Stomach (tissue), 9 donors: ENCODE measurements around the gene PCDH15. TPM values are rescaled to one million over a fixed set of nuclear protein-coding genes. Genes with fewer than 3 reads are reported as not detected.

Experiments
- DNase-seq, 2 donors: peaks; one replicate each; pipeline versions ENCODE4 v3.0.0 to v3.0.0-alpha.2; 2013 to 2019
- H3K27ac ChIP-seq, 5 donors: fragments of 200-600 bp in 4 of 5; sonication (generic) in 4 of 5; one replicate each; pipeline ENCODE4 v1.5.1; 2013 to 2019; ENCODE audit warnings: mild to moderate bottlenecking in 1 of 5, moderate library complexity in 1 of 5
- H3K27me3 ChIP-seq, 3 donors: fragments of 200-600 bp; sonication (generic); one replicate each; pipeline ENCODE4 v1.5.1; 2017 to 2019; ENCODE audit warnings: mixed run types in 1 of 3
- H3K36me3 ChIP-seq, 4 donors: fragments of 200-600 bp; sonication (generic); 1 replicate in 3 of 4; 2 replicates in 1 of 4; pipeline ENCODE4 v1.5.1; 2016 to 2019
- H3K4me1 ChIP-seq, 4 donors: fragments of 200-600 bp; sonication (generic); one replicate each; pipeline ENCODE4 v1.5.1; 2016 to 2019
- H3K4me3 ChIP-seq, 4 donors: fragments of 200-600 bp; sonication (generic) in 3 of 4; one replicate each; pipeline ENCODE4 v1.5.1; 2016 to 2019; ENCODE audit warnings: mild to moderate bottlenecking in 1 of 4
- H3K9me3 ChIP-seq, 4 donors: fragments of 200-600 bp; sonication (generic); one replicate each; pipeline ENCODE4 v1.5.1; 2016 to 2019
- EP300 ChIP-seq: sonication (generic); formaldehyde crosslinking; IDR thresholded peaks from one replicate; pipeline ENCODE4 v1.6.1; 2017; ENCODE audit warnings: antibody characterized with exemption
- POLR2A ChIP-seq, 4 donors: fragments of 450-650 bp; IDR thresholded peaks; one replicate each; pipeline ENCODE4 v1.6.1; 2016; ENCODE audit warnings: antibody characterized with exemption in 4 of 4, control low read depth in 2 of 4, mild to moderate bottlenecking in 1 of 4, moderate library complexity in 1 of 4
- POLR2AphosphoS5 ChIP-seq, 3 donors: sonication (generic); formaldehyde crosslinking; IDR thresholded peaks; one replicate each; pipeline ENCODE4 v1.6.1; 2016; ENCODE audit warnings: antibody characterized with exemption in 3 of 3
- WGBS, 5 donors: extraction: QIAGEN DNeasy Blood & Tissue Kit in 3 of 5; methylation state at CpG; one replicate each; pipeline versions ENCODE4 v1.1.5 to v1.1.7; 2013 to 2018; 5-methylcytosine and 5-hydroxymethylcytosine counted together
- intact Hi-C: fragments of 100-400 bp; cut with DNase I; formaldehyde crosslinking; loops from one replicate; pipeline ENCODE4 v1.15.1; 2023; ENCODE audit warnings: low total_unique reads
- polyA plus RNA-seq, 3 donors: library from polyadenylated mRNA; stranded (reverse); fragments of 200-250 nt; gene quantifications; one replicate each; pipeline ENCODE4 v1.2.3, GENCODE V29; 2013
- total RNA-seq, 5 donors: library from RNA; depleted of rRNA; stranded (reverse); fragments of >200 nt; gene quantifications; one replicate each; pipeline versions ENCODE4 v1.1.0 to v1.2.3, GENCODE V29; 2014 to 2016
- TF ChIP-seq, protein P1 (sequence below), 7 experiments: fragments of 450-650 bp in 4 of 7; fragments of 200-600 bp in 3 of 7; sonication (generic) in 3 of 7; IDR thresholded peaks; one replicate each; pipeline ENCODE4 v1.5.1; 2016 to 2019; ENCODE audit warnings: antibody characterized with exemption in 7 of 7, control low read depth in 2 of 7, mild to moderate bottlenecking in 1 of 7
- donor health status: healthy with polysubstance abuse.
- donor health status: Bipolar disorder and iron deficiency.
- donor health status: healthy.

PCDH15 gene
- total and polyA plus RNA-seq, 8 donors = 3.7 TPM; not detected in 7

DNA sequence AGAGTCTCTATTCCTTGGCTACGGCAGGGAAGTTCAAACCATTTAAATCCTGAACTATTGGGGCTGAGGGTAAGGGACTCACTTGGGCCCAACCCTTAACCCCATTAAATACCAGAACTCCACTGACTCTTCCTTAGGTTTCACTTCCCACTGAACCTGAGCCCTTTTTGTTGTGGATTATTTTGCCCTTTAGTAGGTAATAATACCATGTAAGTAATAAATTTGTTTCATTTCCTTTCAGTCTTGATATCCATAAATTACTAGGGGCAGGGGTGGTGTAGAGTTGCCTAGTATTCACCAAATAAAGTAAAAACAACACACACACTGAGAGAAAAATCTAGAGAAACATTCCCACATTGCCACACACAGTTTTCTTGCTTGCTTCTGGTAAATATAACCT is 352.0 kb downstream of the PCDH15 start:
- DNase-seq = no peak
- no peak overlapping the region for H3K4me3 ChIP-seq
- intact Hi-C loops = no loop called here
- H3K36me3 ChIP-seq = no peaks in the 10 kb centered on the region
- no peak overlapping the region for H3K27ac ChIP-seq
- H3K9me3 ChIP-seq = no peaks in the 10 kb centered on the region
- TF ChIP-seq POLR2AphosphoS5 (IDR thresholded peaks at IDR 0.05) = no peak
- TF ChIP-seq EP300 = no peak
- TF ChIP-seq, protein P1, sequence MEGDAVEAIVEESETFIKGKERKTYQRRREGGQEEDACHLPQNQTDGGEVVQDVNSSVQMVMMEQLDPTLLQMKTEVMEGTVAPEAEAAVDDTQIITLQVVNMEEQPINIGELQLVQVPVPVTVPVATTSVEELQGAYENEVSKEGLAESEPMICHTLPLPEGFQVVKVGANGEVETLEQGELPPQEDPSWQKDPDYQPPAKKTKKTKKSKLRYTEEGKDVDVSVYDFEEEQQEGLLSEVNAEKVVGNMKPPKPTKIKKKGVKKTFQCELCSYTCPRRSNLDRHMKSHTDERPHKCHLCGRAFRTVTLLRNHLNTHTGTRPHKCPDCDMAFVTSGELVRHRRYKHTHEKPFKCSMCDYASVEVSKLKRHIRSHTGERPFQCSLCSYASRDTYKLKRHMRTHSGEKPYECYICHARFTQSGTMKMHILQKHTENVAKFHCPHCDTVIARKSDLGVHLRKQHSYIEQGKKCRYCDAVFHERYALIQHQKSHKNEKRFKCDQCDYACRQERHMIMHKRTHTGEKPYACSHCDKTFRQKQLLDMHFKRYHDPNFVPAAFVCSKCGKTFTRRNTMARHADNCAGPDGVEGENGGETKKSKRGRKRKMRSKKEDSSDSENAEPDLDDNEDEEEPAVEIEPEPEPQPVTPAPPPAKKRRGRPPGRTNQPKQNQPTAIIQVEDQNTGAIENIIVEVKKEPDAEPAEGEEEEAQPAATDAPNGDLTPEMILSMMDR (IDR thresholded peaks at IDR 0.05) = no peak
- no peak for TF ChIP-seq POLR2A (IDR thresholded peaks at IDR 0.05)
- WGBS, 5 donors = 79 to 90% (median 88%) methylated on average over 1 of the region's 1 CpG
- H3K27me3 ChIP-seq = no peaks in the 10 kb centered on the region
- H3K4me1 ChIP-seq = no peaks in the 10 kb centered on the region

DNA sequence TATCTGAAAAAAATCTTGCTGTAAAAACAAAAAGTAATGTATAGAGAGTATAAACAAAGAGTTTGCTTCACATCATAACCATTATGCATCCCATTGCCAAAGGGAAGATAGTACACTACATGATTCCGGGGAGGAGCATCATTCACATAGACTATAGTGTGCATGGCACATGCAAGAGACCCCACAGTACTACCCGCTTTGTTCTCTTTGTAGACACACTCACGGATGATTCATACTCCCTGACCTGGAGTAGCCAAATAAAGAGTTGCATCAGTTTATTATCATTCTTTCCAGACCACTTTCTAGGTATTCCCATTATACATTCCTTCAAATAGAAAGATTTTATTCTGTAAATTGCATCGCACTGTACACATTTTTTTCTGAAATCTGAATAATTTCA is 356.9 kb downstream of the PCDH15 start:
- Histone ChIP-seq H3K9me3 (no peaks in the 10 kb centered on the region), H3K27me3 (no peaks in the 10 kb centered on the region), H3K27ac (no peak overlapping the region), H3K4me1 (no peaks in the 10 kb centered on the region), H3K4me3 (no peak overlapping the region), H3K36me3 (no peaks in the 10 kb centered on the region)
- TF ChIP-seq POLR2A (IDR thresholded peaks at IDR 0.05) (no peak), POLR2AphosphoS5 (IDR thresholded peaks at IDR 0.05) (no peak), EP300 (no peak)
- TF ChIP-seq, protein P1 (IDR thresholded peaks at IDR 0.05) = no peak
- intact Hi-C loops = no loop called here
- 60 to 92% (median 62%) methylated on average over 4 of the region's 4 CpGs for WGBS, 5 donors
- no peak for DNase-seq

DNA sequence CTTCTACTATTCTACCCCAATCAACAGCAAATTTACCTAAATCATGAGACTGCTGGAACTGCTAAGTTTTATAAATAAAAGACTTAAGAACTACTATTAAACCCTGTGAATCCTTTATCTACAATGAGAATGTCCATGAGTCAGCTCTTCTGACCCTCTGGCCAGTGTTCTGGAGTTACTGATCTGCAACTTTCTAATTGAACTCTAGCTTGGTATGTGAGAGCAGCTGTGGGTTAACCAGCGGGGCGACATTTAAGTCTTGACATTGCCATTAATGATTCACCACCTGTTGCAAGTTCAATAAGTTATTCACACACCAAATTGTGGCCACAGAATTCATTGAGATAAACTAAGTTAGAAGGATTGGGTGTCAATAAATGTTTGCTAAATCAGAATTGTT is 359.8 kb downstream of the PCDH15 start:
- H3K27me3 ChIP-seq = no peaks in the 10 kb centered on the region
- no peak overlapping the region for H3K27ac ChIP-seq
- no peak overlapping the region for H3K4me3 ChIP-seq
- H3K36me3 ChIP-seq = no peaks in the 10 kb centered on the region
- H3K9me3 ChIP-seq = no peaks in the 10 kb centered on the region
- no peak for TF ChIP-seq POLR2A (IDR thresholded peaks at IDR 0.05)
- TF ChIP-seq EP300 = no peak
- TF ChIP-seq, protein P1 (IDR thresholded peaks at IDR 0.05) = no peak
- TF ChIP-seq POLR2AphosphoS5 (IDR thresholded peaks at IDR 0.05) = no peak
- intact Hi-C loops = no loop called here
- 45 to 70% (median 48%) methylated on average over 2 of the region's 2 CpGs for WGBS, 5 donors
- no peaks in the 10 kb centered on the region for H3K4me1 ChIP-seq
- DNase-seq = no peak

DNA sequence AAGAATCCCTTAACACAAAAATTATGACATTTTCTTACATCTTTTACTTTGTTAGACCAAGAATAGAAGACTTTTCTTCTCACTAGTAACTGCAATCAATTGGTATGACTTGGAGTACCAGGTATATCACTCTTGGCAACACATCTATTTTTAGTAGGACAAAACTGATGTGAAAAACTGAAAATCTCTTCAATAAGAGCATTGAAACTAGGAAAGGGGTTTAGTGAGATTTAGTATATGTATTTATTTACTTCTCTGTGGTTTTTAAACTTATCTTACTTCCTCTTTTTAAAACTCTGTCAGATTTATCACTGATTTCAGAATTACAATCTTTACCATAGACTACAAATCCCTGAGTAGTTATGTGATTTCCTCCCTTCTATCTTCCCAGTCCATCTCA is 366.2 kb downstream of the PCDH15 start:
- Histone ChIP-seq H3K27me3 (no peaks in the 10 kb centered on the region), H3K9me3 (peaks cover 0 to 6% (median 3%) of the 10 kb centered on the region in 4 donors), H3K4me3 (no peak overlapping the region), H3K27ac (no peak overlapping the region), H3K36me3 (no peaks in the 10 kb centered on the region), H3K4me1 (no peaks in the 10 kb centered on the region)
- intact Hi-C loops = no loop called here
- TF ChIP-seq, protein P1 (IDR thresholded peaks at IDR 0.05) = no peak
- no peak for DNase-seq

DNA sequence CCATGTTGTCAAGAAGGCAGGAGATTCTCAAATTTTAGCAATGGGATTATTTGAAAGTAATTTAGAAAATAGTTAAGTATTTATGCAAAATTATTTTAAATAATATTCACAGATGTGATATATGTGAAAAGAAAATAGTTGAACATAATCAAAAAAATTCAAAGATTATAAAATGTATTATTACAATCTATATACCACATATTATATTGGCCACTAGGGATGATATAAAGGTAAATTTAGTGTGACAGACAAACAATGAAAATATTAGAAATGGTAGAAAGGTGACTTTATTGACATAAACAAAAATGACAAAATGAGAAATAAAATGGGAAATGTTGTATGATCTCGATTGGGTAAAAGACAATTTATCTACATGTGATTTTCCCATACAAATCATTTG is 385.5 kb downstream of the PCDH15 start:
- intact Hi-C loops = no loop called here
- Histone ChIP-seq H3K4me3 (no peak overlapping the region), H3K4me1 (no peaks in the 10 kb centered on the region), H3K9me3 (no peaks in the 10 kb centered on the region), H3K27me3 (no peaks in the 10 kb centered on the region), H3K36me3 (no peaks in the 10 kb centered on the region), H3K27ac (no peak overlapping the region)
- TF ChIP-seq, protein P1 (IDR thresholded peaks at IDR 0.05) = peak in 1 of 7 experiments; percentile 35
- TF ChIP-seq EP300 (no peak), POLR2A (IDR thresholded peaks at IDR 0.05) (no peak), POLR2AphosphoS5 (IDR thresholded peaks at IDR 0.05) (no peak)
- 84 to 95% (median 90%) methylated on average over 1 of the region's 1 CpG for WGBS, 5 donors
- DNase-seq = no peak
